NCI-H345 treated with DMSO at 0.1 percent for 48 hours (cell line): ENCODE results near the gene KMT2C.

Experiments used
- DNase-seq: peaks from one replicate; lab custom pipeline; 2025; ENCODE audit not compliant: unreplicated experiment; lab: John Stamatoyannopoulos, UW

The KMT2C gene

DNA sequence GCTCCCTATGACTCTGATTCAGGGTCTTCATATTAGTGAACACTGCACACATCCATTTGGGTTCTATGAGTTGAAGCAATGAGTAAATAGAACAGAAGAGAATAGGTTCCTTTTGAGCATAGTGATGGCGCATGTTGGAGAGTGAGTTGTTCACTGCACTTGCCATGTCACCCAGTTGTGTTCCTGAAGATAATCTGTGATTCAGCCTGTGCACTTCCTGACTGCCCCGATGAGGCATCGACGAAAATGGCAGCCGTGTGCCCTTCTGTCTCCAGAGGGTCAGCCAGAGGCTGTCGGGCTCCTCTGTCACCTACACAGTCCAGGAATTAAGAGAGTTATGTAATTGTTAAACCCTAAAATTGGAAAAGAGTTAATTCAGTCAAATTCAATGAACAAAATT is 315.6 kb downstream of the KMT2C start:
- no peak for DNase-seq

- DNase-seq = no peak
Observed at GRCh38 chr7:152117356-152117755, 318.4 kb downstream of the KMT2C start.

DNA sequence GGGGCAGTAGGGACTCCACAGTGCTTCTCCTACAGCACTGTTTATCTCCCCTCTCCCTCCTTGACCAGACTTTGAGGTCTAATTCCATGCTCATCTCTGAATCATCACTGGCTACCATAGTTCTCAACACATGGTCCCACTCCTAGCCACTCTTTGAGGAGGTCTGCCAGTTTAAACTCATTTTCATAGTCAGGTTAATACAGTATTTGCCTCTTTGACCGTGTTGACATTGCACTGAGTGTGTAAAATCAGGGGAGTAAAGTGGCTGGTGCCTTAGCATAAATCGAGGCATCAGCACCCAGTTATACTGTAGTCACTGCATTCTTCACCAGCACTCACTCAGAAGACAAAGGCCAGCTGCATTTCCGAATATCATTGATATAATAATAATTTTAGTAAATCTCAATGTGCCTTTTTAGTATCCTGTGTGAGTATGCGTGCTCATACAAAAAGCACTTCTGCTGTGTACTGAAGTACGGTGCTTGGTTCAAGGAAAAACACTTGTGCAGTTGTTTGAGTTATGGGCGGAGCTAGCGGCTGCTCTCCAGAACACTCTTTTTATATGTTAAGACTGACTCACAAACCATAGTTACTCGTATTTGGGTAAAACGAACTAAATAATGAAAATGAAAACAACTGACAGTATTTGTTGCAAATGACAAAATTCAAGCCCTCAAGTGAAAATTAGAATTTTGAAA is 320.6 kb downstream of the KMT2C start:
- no peak for DNase-seq

DNA sequence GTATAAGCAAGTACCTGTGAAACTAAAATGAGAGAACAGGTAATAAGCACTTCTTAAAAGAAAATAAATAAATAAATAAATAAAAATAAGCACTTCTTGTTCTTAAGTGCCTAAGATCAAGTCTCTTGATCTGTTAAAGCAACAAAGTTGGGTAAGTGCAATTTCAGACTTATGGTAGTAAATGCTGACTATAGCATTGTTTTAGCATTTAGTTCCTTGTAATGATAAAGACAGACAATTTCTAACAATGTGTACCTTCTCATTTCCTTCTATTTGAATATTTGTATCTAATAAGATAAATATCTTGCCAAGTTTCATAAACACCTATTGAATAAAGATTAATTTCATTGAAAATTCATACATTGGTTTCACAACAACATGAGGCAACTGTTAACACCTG is 323.0 kb downstream of the KMT2C start:
- DNase-seq = no peak

DNA sequence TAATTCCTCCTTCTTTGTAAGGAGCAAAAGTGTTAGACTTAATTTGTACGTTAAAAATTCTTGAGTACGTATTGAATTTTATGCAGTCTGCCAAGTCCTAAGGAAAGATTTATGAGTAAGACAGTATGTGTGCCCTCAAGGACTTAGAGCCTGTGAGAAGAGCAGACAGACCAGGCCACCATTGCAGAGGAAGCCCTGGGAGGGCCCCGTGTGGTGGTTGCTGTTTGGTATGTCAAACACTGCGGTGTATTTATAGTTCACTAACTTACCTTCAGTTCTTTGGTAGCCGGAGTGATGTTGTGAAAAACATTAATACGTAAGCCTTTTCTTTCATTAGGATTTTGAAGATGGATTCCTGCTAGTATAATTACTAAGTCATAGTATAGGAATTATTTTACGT is 327.4 kb downstream of the KMT2C start:
- DNase-seq = no peak

- no peak for DNase-seq
Observed at GRCh38 chr7:152107945-152108344, 327.9 kb downstream of the KMT2C start.

DNA sequence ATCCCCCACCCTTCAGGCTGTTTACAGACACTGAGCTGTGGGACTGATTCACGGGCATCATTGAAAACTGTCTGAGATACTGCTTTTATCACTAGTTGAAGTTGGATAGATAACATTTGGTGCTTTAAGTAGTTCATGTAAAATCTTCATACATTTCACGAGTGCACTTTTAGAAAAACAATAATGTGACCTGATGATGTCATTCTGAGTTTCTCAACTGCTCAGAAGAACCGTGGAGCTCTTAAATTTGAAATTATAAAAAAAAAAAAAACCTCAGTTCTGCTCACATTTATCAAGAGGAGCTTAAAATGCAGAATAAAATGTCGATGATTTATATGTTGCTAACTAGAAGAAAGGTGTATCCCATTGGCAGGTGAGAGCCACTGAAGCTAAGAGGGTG is 328.8 kb downstream of the KMT2C start:
- no peak for DNase-seq

DNA sequence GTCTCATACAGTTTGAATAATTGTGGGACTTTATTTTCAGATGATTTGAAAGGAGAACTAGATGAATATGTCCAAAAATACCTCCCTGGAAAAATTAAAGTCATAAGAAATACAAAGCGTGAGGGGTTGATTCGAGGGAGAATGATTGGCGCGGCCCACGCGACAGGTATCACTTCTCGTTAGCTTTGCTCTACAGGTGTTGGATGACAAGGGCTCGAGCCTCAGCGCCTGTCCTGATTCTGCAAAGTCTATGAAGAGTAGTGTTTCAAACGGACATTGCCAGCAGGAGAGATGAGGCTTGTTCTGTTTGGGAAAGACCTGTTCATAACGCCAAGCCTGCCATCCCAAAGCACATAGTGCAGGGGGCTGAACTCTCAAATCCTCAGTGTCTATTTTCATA is 330.6 kb downstream of the KMT2C start:
- no peak for DNase-seq

DNA sequence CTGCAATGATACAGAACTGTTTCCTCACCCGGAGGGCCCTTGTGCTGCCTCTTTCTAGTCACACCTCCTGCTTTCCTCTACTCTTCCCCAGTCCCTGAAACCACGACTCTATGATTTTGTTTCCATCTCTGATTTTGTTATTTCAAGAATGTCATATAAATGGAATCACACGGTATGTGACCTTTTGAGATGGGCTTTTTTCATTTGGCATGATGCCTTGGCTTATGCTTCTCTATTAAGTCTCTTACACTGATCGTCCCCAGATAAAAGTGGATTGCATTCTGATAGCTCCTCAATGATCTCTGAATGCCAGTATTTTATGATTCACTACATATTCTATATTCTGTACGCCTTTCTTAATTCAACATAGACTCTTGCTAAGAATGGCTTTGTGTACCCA is 332.1 kb downstream of the KMT2C start:
- DNase-seq = no peak

- no peak for DNase-seq
Observed at GRCh38 chr7:152103066-152103465, 332.7 kb downstream of the KMT2C start.

DNA sequence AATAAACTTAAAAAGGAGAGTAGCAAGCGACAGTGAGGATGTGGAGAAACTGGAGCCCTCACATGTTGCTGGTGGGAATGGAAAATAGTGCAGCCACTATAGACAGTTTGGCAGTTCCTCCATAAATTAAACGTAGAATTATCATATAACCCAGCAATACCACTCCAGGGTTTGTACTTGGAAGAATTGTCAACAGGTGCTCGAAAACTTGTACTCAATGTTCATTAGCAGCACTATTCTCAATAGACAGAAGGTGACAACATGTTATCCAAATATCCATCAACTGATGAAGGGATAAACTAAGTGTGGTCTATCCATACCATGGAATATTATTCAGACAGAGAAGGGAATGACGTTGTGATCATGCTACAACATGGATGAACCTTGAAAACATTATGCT is 338.5 kb downstream of the KMT2C start:
- DNase-seq = no peak

DNA sequence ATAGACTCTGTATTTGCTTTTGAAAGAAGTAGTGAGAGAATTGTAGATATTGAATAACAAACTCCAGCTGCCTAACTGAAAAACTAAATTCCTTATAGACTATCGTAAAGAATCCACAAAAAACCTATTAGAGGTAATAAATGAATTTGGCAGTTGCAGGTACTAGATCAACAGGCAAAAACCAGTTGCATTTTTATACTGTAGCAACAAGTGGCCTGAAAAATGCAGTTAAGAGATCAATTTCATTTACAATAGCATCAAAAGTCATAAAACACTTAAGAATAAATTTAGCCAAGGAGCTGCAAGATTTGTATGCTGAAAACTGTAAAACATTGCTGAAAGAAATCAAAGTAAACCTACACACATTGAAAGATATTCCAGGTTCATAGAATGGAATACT is 340.0 kb downstream of the KMT2C start:
- DNase-seq = no peak

DNA sequence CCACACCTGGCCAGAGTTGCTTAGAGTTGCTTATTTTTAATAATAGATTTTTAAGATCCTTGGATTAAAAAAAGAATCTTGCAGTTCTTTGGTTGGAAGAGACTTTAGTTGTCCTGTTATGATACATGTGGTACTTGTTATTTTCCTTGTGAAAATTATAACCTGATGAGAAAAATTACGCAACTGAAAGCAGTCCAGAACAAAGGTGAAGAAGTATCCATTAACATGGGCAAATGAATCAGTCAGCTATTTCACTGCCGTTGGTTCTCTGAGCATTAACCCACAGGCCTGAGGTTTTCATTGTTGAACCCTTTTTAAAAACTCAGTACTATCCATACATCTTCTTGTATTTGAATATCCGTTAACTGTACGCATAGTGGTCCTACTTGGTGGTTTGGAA is 342.1 kb downstream of the KMT2C start:
- DNase-seq = no peak

DNA sequence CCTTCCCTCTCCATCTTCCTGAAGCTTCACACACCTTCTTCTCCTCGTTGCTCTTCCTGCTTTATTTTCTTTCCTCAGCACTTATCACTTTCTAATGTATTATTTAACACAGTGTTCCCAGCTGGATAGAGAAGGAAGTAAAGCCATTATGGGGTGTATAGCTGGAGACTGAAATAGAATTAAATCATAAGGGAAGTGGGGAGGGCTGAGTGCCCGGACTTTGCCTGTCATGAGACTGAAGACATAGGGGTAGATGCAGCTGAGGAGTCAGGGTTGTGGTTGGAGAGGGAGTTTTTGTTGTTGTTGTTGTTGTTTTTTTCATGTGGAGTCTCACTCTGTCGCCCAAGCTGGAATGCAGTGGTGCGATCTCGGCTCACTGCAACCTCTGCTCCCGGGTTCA is 345.1 kb downstream of the KMT2C start:
- no peak for DNase-seq

DNA sequence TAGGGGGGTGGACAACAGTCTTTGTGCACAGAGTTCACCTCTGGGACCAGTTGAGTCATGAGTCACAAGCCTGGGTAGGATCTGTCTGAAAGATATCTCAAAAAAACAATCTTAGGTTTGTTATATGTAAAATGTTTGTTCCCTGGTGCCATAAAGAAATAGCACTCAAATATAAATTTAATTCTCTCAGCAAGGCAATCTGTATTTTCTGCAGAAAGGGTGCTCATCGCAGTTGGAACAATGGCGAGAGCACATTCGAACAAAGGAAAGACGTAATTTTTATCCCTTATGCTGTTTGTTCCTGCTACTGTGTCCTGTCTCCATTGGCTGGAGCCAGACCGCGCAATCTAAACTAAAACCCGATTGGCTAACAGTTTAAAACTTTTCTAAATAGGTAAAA is 346.6 kb downstream of the KMT2C start:
- no peak for DNase-seq

GRCh38 chr7:152086513-152086912 is 349.3 kb downstream of the KMT2C start:
- no peak for DNase-seq

DNA sequence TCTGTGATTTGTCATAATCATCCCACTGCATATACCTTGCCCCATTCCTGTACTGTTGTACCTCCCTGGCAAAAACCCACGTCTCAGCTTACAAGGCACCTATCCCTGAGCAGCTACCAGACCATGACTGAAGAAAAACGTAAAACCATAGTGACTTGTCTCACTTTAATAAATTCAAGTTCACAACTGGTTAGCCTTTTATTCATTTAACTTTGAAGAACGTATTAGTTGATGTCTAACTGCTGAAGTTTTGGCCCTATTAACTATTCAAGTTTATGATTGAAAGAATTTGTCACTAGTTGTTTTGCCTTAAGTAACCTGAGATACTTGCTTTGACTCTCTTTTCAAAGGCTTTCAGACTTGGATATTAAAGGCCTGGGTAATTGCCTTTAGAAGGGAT is 350.7 kb downstream of the KMT2C start:
- no peak for DNase-seq
